Measurements from ENCODE around the gene SLA2. TPM values are rescaled to one million over a fixed set of nuclear protein-coding genes. Genes with fewer than 3 reads are reported as not detected.

The SLA2 gene
- total and polyA plus RNA-seq, 10 donors: 2.6 to 16.3 (median 8.3) TPM

DNA sequence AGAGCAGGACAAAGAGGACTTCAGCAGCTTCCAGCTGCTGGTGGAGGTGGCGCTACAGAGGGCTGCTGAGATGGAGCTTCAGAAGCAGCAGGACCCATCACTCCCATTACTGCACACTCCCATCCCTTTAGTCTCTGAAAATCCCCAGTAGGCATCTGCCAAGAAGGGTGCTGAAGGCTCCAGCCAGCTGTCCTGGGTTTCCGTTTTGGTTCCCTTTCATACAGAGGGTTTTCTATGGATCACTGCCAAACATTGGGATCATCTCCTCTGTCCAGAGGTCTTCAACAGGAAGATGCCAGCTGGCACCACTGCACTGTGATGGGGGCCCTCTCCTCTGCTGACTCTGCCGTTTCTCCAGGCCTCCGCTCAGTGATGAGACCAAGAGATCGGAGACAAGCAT lies 54.7 kb downstream of the SLA2 start:
- Histone ChIP-seq H3K4me3 (no peak overlapping the region), H3K36me3 (peaks cover 0 to 57% (median 9%) of the 10 kb centered on the region in 6 donors), H3K27me3 (replicated peaks in 1 of 7) (no peaks in the 10 kb centered on the region), H3K9me3 (no peaks in the 10 kb centered on the region), H3K27ac (peak overlapping the region in 1 of 8 donors; percentile 89), H3K4me1 (peaks cover 12 to 81% (median 34%) of the 10 kb centered on the region in 6 donors)
- intact Hi-C loops (cut with DNase I; ENCODE audit: low total_unique reads): no loop called here
- WGBS, 5 donors: 86 to 93% (median 92%) methylated on average over 4 to 5 of the region's 5 CpGs
- no peak for DNase-seq
- TF ChIP-seq POLR2A (IDR thresholded peaks at IDR 0.05): no peak
- TF ChIP-seq, protein P1, sequence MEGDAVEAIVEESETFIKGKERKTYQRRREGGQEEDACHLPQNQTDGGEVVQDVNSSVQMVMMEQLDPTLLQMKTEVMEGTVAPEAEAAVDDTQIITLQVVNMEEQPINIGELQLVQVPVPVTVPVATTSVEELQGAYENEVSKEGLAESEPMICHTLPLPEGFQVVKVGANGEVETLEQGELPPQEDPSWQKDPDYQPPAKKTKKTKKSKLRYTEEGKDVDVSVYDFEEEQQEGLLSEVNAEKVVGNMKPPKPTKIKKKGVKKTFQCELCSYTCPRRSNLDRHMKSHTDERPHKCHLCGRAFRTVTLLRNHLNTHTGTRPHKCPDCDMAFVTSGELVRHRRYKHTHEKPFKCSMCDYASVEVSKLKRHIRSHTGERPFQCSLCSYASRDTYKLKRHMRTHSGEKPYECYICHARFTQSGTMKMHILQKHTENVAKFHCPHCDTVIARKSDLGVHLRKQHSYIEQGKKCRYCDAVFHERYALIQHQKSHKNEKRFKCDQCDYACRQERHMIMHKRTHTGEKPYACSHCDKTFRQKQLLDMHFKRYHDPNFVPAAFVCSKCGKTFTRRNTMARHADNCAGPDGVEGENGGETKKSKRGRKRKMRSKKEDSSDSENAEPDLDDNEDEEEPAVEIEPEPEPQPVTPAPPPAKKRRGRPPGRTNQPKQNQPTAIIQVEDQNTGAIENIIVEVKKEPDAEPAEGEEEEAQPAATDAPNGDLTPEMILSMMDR (IDR thresholded peaks at IDR 0.05 in 8 of 11, conservative IDR thresholded peaks at IDR 0.05 in 3 of 11): no peak
- no peak for TF ChIP-seq POLR2AphosphoS5 (IDR thresholded peaks at IDR 0.05)

DNA sequence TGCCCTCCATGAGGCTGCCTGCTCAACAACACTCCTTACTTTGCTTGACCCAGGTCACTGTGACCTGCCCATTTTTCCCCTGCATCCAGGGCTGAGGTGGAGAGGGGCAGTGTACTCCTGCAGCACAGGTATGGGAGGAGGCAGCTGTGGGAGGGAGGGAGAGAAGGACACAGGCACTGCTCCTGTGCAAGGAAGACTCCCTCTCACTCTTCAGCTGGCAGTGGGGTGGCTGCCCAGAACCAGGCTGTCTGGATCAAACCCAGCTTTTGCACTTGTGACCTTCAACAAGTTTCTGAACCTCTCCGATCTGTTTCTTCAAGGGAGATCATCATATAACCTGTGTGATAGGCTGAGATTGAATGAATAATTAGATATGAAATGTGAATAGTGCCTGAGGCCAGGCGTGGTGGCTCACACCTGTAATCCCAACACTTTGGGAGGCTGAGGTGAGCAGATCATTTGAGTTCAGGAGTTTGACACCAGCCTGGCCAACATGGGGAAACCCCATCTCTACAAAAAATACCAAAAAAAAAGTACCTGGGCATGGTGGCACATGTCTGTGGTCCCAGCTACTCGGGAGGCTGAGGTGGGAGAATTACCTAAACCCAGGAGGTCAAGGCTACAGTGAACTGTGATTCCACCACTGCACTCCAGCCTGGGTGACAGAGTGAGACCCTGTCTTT lies 58.5 kb downstream of the SLA2 start:
- WGBS, 5 donors: 67 to 83% (median 75%) methylated on average over 3 of the region's 3 CpGs
- Histone ChIP-seq H3K27me3 (replicated peaks in 1 of 7) (no peaks in the 10 kb centered on the region), H3K36me3 (peaks cover 0 to 87% (median 23%) of the 10 kb centered on the region in 6 donors), H3K9me3 (no peaks in the 10 kb centered on the region), H3K4me1 (peaks cover 0 to 43% (median 7%) of the 10 kb centered on the region in 6 donors), H3K4me3 (no peak overlapping the region), H3K27ac (peak overlapping the region in 2 of 8 donors; percentile 24 to 47)
- intact Hi-C loops (cut with DNase I; ENCODE audit: low total_unique reads): no loop called here
- no peak for DNase-seq
- no peak for TF ChIP-seq POLR2AphosphoS5 (IDR thresholded peaks at IDR 0.05)
- TF ChIP-seq, protein P1 (IDR thresholded peaks at IDR 0.05 in 8 of 11, conservative IDR thresholded peaks at IDR 0.05 in 3 of 11): no peak
- no peak for TF ChIP-seq POLR2A (IDR thresholded peaks at IDR 0.05)

DNA sequence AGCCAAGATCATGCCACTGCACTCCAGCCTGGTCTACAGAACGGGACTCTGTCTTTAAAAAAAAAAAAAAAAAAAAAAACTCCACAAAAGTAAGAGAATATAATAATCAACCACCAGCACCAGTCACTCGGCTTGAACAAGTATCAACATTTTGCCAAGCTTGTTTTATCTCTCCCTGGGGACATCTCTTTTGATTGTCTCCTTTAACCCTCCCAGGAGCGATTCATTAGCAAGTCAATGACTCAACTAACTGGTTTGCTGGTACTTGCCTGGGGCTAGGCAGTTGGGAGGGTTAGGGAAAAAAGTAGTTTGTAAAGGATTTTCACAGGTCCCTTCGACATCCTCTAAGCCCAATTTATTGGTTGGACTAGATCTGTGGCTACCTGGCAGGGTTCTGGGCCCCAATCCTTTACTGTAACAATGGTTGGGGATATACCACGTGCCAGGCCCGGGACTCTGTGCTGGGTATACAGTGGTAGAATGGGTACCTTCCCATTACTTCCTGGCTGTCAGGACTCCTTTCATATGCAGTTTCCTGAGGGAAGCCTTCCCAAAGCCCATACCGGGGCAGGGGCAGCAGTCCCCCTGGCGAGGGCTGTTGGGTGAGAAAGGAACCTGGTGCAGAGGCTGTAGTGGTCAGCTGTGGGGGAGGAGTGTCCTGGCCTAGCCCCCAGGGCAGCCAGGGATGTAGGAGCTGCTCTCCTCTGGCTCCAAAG lies 60.4 kb downstream of the SLA2 start:
- no peaks in the 10 kb centered on the region for H3K27me3 ChIP-seq (replicated peaks in 1 of 7)
- H3K36me3 ChIP-seq: peaks cover 0 to 91% (median 32%) of the 10 kb centered on the region in 6 donors
- H3K4me1 ChIP-seq: peaks cover 0 to 26% (median 0%) of the 10 kb centered on the region in 6 donors
- peak in 1 of 3 donors; percentile 15 for TF ChIP-seq POLR2AphosphoS5 (IDR thresholded peaks at IDR 0.05)
- TF ChIP-seq, protein P1 (IDR thresholded peaks at IDR 0.05 in 8 of 11, conservative IDR thresholded peaks at IDR 0.05 in 3 of 11): no peak
- no peak for TF ChIP-seq POLR2A (IDR thresholded peaks at IDR 0.05)
- no peak overlapping the region for H3K4me3 ChIP-seq
- H3K27ac ChIP-seq: peak overlapping the region in 1 of 8 donors; percentile 24
- no peak for DNase-seq
- intact Hi-C loops (cut with DNase I; ENCODE audit: low total_unique reads): no loop called here
- WGBS, 5 donors: 79 to 88% (median 82%) methylated on average over 6 to 8 of the region's 8 CpGs
- H3K9me3 ChIP-seq: no peaks in the 10 kb centered on the region

DNA sequence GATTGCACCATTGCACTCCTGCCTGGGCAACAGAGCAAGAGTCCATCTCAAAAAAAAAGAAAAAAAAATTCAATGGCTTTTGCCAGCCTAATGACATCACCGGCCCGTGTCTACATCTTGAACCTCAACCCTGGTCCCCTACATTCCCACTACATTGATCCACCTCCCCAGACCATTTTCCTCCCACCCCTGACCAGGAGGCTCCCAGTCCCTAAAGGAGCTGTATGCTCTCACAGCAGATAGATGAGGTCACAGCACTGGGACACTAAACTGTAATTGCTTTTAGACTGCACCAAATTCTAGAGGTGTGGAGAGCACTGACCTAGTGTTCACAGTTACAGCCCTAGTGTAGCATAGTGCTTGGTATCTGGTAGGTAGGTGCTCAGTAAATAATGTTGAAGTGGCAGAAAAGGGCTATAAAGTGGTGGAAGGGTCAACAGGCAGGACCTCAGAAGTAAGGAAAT lies 61.9 kb downstream of the SLA2 start:
- Histone ChIP-seq H3K27ac (no peak overlapping the region), H3K4me3 (no peak overlapping the region), H3K36me3 (peaks cover 4 to 93% (median 43%) of the 10 kb centered on the region in 6 donors), H3K9me3 (no peaks in the 10 kb centered on the region), H3K4me1 (peaks cover 0 to 25% (median 0%) of the 10 kb centered on the region in 6 donors), H3K27me3 (replicated peaks in 1 of 7) (no peaks in the 10 kb centered on the region)
- TF ChIP-seq POLR2AphosphoS5 (IDR thresholded peaks at IDR 0.05): no peak
- TF ChIP-seq, protein P1 (IDR thresholded peaks at IDR 0.05 in 8 of 11, conservative IDR thresholded peaks at IDR 0.05 in 3 of 11): no peak
- TF ChIP-seq POLR2A (IDR thresholded peaks at IDR 0.05): no peak
- DNase-seq: no peak
- WGBS, 5 donors: 85 to 98% (median 97%) methylated on average over 2 of the region's 2 CpGs
- intact Hi-C loops (cut with DNase I; ENCODE audit: low total_unique reads): no loop called here
